Inflammatory macrophage treated with lipopolysaccharide for 4 hours (primary cell): Measurements from ENCODE around the gene FHIP1B.

Experiments
- DNase-seq: peaks from one replicate; pipeline ENCODE4 v3.0.0-alpha.2; 2020

Gene FHIP1B

DNA sequence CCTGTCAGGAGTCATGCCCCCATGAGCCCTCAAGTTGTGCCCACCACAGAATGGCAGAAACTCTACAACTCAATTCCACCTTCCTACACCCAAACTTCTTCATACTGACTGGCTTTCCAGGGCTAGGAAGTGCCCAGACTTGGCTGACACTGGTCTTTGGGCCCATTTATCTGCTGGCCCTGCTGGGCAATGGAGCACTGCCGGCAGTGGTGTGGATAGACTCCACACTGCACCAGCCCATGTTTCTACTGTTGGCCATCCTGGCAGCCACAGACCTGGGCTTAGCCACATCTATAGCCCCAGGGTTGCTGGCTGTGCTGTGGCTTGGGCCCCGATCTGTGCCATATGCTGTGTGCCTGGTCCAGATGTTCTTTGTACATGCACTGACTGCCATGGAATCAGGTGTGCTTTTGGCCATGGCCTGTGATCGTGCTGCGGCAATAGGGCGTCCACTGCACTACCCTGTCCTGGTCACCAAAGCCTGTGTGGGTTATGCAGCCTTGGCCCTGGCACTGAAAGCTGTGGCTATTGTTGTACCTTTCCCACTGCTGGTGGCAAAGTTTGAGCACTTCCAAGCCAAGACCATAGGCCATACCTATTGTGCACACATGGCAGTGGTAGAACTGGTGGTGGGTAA lies 35.1 kb downstream of the FHIP1B start, which contains the start of gene OR52W1:
Gene OR52W1, plus strand, starts transcription at position 51 of the 637 bp plus-strand sequence. Its CDS starts 0 bp downstream, at position 51.
- no peak for DNase-seq

DNA sequence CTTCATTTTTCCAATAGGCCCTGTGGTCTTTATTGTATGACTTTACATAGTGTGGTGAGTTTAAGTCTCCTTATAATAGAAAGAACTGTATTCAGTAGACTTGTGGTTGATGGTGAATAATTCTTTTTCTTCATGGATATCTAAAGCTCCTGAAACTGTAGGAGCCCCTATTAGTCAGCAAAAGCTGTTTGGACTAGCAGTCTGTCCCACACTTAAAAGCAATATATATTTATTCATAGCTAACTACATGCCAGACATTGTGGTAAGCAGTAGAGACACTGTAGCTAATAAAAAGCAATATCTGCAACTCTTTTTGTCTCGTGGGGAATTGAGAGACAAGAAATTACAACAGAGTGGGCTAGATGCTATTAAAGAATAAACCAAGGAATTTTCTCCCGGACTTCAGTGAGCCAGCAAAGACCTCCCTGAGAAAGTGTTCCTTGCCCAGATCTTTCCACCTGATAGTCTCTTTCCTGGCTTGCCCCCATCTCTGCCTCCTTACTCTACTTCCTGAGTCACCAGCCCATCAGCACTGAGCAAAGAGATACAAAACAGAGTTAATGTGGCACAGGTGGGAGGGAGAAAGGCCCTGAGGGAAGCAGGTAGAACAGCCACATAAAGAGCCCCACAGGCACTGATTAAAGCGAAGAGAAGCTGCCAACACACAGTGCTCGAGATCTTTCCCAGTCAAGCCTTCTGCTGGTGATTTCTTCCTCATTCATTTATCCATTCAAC lies 36.8 kb downstream of the FHIP1B start:
- DNase-seq, result no peak

DNA sequence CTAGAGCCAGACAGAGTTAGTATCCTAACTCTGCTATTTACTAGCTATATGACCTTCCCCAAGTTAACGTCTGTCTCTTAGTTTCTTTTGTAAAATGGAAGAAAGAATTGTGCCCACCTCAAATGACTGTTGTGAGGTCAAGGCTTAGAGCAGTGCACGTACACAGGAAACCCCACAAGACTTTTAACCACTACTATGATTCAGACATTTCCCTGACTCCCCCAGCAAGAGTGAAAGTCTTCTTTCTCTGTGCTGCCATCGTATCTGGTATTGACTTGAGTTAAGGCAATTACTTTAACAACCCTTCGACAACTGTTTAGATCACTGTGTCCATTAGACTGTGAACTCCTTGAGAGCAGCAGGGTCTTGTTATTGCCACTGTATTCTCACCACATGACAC lies 38.0 kb downstream of the FHIP1B start:
- peak; percentile 42 for DNase-seq

DNA sequence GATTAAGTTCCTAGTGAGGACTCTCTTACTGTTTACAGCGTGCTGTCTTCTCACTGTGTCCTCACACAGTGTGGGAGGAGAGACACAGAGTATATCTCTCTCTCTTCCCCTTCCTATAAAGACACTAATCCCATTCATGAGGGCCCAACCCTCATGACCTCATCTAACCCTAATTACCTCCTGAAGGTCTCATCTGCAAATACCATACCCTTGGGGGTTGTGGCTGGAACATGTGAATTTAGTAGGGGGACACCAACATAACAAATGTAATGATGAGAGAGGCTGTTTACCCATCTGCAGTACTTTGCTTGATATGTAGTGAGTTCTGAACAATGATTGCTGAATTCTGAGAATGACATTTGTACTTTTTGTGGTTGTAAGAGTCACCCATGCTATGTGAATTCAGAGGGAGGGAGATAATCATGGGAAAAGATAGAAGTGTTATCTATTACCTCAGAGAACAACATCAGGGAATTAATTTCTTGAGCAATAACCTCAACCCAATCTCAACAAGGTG lies 40.3 kb downstream of the FHIP1B start:
- DNase-seq, result peak; percentile 83

DNA sequence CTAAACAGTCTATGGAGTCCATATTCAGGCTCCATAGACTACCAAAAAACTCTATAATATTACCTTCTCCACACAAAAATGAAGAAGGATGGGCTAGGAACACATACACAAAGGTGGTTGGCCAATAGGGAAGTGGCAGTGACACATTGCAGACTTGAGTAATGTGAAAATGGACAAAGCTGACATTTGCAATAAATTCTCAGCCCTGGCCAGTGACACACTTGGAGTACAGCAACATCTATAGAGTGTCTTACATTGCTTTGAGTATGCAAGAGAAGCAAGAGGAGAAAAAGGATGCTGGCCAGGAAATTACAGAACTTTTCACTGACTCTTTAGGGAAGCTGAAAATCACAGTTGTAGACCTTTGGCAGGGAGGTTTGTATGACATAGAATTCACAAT lies 42.7 kb downstream of the FHIP1B start:
- peak; percentile 89 for DNase-seq

DNA sequence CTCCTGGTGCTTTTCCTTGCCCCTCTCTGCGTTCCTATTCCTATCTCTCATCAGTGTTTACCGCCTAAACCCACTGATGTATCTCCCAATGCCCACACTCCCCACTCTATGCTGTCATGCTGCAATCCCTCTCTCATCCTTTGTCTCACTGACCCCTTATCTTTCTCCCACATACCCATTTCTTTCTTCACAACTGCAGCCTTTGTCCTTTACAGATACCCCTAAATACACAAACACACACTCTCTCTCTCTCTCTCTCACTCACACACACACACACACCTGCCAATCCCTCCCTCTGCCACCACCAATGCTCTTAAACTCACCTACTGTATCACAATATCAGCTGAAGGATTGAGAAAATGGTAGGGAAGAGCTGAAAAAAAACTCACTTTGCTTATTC lies 59.0 kb downstream of the FHIP1B start:
- no peak for DNase-seq

DNA sequence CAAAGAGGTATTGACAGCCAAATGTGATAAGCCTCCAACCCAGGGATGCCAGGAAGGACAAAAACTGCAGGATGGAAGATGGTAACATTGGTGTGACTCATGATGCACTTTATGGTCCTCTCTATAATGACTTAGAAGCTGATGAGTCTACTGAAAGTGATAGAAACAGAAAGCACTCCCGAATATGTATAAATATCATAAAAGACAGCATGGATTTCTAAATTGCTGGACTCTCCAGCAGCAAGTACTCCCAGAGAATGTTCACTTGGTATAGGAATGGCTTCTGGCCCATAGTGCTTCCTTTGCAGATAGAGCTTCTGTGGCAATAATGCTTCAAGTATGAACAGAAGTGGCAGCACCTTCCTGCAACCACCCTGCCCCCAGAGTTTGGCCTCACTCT lies 64.2 kb downstream of the FHIP1B start, which contains the start of gene OR52B2:
Gene OR52B2, minus strand, starts transcription at position 101 of the 400 bp plus-strand sequence. Its CDS starts 0 bp downstream, at position 101.
- no peak for DNase-seq
